Middle frontal gyrus (tissue), 1 donor: ENCODE data around the gene KIF3B.
"Not testable (repeated sequence)": the region's sequence is repeated elsewhere in the genome, so short reads cannot be mapped to it uniquely, and the experiment has no call there.

Source experiments
- DNase-seq: peaks from one replicate; pipeline ENCODE4 v3.0.0-alpha.2; 2015; ENCODE audit warnings: low spot score; ENCODE audit errors: extremely low spot score

Gene KIF3B

GRCh38 chr20:32329817-32330554 lies 52.5 kb downstream of the KIF3B start:
- no peak for DNase-seq

- DNase-seq = no peak
Measured at GRCh38 chr20:32330555-32330897, 53.1 kb downstream of the KIF3B start.

GRCh38 chr20:32332614-32333013 lies 55.2 kb downstream of the KIF3B start:
- no peak for DNase-seq

DNA sequence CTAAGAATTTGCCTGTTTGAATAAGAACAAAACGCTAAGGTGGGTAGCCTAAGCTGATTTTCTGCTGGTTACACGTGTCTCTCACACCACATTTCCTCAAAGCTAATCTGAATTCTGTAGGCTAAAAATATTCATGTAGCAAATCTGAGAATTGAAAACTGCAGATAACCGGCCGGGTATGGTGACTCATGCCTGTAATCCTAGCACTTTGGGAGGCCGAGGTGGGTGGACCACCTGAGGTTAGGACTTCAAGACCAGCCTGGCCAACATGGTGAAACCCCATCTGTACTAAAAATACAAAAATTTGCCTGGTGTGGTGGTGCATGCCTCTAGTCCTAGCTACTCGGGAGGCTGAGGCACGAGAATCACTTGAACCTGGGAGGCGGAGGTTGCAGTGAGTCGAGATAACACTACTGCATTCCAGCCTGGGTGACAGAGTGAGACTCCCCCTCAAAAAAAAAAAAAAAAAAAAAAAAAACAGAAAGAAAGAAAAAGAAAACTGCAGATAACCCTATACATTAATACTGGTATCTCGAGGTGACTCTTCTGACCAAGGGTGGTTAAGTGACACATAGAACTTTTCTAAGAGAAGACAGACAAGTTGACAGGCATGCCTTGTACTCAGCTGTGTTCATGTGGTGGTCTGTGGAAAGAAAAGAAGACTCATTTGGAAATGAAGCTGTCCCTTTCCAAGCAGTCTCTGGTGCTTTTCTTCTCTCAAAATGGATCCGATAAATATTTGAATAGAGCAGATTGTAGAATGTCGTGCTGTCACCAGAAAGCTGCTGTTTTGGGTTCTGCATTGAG lies 55.9 kb downstream of the KIF3B start:
- no peak for DNase-seq

- DNase-seq = no peak
Measured at GRCh38 chr20:32333988-32334885, 56.8 kb downstream of the KIF3B start.

- no peak for DNase-seq
Measured at GRCh38 chr20:32336918-32337347, 59.5 kb downstream of the KIF3B start.

DNA sequence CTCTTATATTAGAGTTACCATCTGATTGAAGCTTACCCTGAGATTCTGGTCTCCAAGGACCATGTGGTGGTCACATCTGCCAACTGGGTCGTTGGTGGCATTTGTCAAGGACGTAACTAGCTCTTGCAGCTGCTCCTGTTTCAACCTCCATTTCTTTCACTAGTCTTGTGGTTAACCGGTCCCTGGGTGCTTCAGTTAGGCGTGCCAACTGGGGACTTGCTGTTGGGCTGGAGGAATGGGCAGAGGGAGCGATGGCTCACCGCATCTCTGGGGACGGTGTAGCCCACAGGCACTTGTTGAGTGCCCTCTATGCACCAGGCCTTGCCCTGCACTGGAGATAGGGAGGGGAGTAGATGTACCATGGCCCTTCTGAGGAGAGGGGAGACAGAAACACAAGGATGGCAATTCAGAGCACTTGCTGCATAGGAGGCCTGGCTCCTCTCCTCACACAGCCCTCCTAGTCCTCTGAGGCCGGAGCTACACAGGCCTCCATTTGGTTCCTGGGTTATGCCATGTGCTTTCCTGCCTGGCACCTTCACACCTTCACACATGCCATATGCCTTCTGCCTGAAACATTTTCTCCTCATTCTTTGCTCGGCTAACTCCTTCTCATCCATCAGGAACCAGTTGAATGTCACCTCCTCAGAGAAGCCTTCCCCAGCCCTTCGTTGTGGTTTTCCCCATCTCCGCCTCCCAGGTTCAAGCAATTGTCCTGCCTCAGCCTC lies 60.6 kb downstream of the KIF3B start:
- DNase-seq = no peak

- no peak for DNase-seq
Measured at GRCh38 chr20:32338665-32339064, 61.2 kb downstream of the KIF3B start.

- DNase-seq = no peak
Measured at GRCh38 chr20:32339116-32339515, 61.7 kb downstream of the KIF3B start.

DNA sequence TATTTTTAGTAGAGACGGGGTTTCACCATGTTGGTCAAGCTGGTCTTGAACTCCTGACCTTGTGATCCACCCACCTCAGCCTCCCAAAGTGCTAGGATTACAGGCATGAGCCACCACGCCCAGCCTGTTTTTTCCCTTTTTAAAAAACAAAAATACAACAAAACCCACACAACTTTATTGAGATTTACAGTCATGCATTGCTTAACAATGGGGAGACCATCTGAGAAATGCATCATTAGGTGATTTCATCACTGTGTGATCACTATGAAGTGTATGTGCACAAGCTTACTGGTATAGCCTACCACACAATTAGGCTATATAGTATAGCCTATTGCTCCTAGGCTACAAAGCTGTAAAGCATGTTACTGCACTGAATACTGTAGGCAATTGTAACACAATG lies 63.6 kb downstream of the KIF3B start:
- DNase-seq = not testable (repeated sequence)

- no peak for DNase-seq
Measured at GRCh38 chr20:32343439-32343838, 66.0 kb downstream of the KIF3B start.

GRCh38 chr20:32344835-32345506 lies 67.5 kb downstream of the KIF3B start:
- DNase-seq = no peak

GRCh38 chr20:32348207-32348606 lies 70.8 kb downstream of the KIF3B start:
- DNase-seq = no peak

- DNase-seq = no peak
Measured at GRCh38 chr20:32350421-32350820, 73.0 kb downstream of the KIF3B start.

DNA sequence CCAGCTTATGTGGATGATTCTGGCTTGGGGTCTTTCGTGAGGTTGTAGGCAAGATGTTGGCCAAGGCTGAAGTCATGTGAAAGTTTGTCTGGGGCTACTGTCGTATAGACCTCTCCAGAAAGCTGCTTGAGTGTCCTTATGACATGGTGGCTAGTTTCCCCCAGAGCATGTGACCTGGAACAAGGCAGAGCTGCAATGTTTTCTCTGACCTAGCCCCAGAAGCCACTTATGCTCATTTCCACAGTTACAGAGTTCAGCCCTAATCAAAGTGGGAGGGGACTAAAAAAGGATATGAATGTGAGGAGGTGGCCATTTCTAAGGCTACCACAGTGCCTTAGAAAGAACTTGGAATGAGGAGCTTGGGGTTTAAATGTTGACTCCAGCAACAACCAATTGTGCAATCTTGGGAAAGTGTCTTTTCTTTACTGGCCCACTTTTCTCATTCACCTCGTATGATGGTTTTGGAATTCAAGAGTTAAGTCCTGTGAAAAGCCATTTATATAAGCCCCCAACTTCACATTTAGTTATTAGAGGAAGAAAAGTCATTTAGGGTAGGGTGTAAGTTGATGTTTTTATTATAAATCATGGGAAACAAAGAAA lies 74.8 kb downstream of the KIF3B start:
- no peak for DNase-seq

GRCh38 chr20:32353848-32354496 lies 76.5 kb downstream of the KIF3B start:
- DNase-seq = no peak

GRCh38 chr20:32354592-32355416 lies 77.4 kb downstream of the KIF3B start:
- DNase-seq = no peak

DNA sequence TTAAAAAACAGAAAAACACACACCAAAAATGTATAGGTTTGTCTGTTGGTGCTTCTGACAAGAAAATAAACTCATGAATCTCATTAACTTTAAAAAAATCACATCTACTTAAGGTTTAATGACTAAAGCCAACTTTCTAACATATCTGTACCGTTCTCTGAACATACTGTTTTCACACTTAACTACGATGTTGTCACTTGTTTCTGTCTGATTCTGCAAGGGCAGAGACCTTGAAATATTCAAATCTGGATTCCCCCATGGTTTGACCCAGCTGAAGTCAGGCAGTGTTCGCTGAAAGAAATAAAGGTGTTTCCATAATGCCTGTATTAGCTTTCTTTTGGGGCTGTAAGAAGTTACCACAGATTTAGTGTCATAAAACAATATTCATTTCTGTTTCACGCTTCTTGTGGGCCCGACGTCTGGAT lies 78.0 kb downstream of the KIF3B start:
- no peak for DNase-seq
